Measurements from ENCODE around the gene PADI2. TPM values are rescaled to one million over a fixed set of nuclear protein-coding genes. Genes with fewer than 3 reads are reported as not detected.
A peak's percentile ranks its signal among the peaks of the same experiment; 100 is the strongest.

PADI2 gene
- total RNA-seq, 1 experiment from 2014 or later: 3.0 TPM

- Histone ChIP-seq H2BK5ac (ENCODE audit: insufficient read length, low read length) (no peak within 1 kb of the TSS), H3K14ac (ENCODE audit: insufficient read depth, low read length) (peak within 1 kb of the TSS; percentile 72), H3K4me2 (ENCODE audit: insufficient read depth, insufficient read length, low read length) (peak within 1 kb of the TSS; percentile 95), H2BK15ac (ENCODE audit: low read depth, low read length) (no peak within 1 kb of the TSS), H3K4ac (ENCODE audit: low read depth, low read length) (no peak within 1 kb of the TSS), H2BK20ac (ENCODE audit: low read depth, low read length, poor library complexity, severe bottlenecking) (no peak within 1 kb of the TSS), H3K18ac (ENCODE audit: insufficient read length, low read depth, low read length) (no peak within 1 kb of the TSS), H4K20me1 (ENCODE audit: control insufficient read depth, insufficient read depth, insufficient read length) (no peaks in the 10 kb centered on the region), H2BK120ac (ENCODE audit: low read depth, low read length, poor library complexity, severe bottlenecking) (no peak within 1 kb of the TSS), H4K8ac (replicated peaks; ENCODE audit: insufficient read length, low read depth, low read length) (no peak within 1 kb of the TSS), H3K23ac (ENCODE audit: insufficient read length, low read depth, low read length) (no peak within 1 kb of the TSS), H3K27ac (ENCODE audit: insufficient read length, low read depth, low read length) (no peak within 1 kb of the TSS), H3K23me2 (ENCODE audit: insufficient read length, low read depth, low read length, poor library complexity, severe bottlenecking) (peaks cover 5% of the 10 kb centered on the region), H3K79me2 (ENCODE audit: insufficient read depth, low read length) (peaks cover 11% of the 10 kb centered on the region), H3K79me1 (ENCODE audit: insufficient read depth, low read depth, low read length, poor library complexity, severe bottlenecking) (peaks cover 12% of the 10 kb centered on the region), H3K4me1 (ENCODE audit: insufficient read depth, low read length) (peaks cover 6% of the 10 kb centered on the region; the same call in 1 of the 2 replicates), H4K5ac (ENCODE audit: insufficient read length, low read depth, low read length) (no peak within 1 kb of the TSS), H4K91ac (ENCODE audit: insufficient read length, low read depth, low read length) (no peak within 1 kb of the TSS), H3K56ac (ENCODE audit: insufficient read length, low read depth, low read length) (no peak within 1 kb of the TSS), H3K9me3 (ENCODE audit: control insufficient read depth, low read depth, low read length) (no peaks in the 10 kb centered on the region), H3T11ph (ENCODE audit: low read length) (no peak within 1 kb of the TSS), H2AFZ (ENCODE audit: low read length) (no peak within 1 kb of the TSS), H2AK5ac (ENCODE audit: insufficient read length, low read length) (no peak within 1 kb of the TSS), H3K9ac (ENCODE audit: extremely low read depth, insufficient read length, low read length) (peak within 1 kb of the TSS; percentile 69), H3K27me3 (ENCODE audit: insufficient read depth, low read length) (peaks cover 2% of the 10 kb centered on the region; the same call in 1 of the 2 replicates), H2BK12ac (ENCODE audit: insufficient read length, low read depth, low read length) (no peak within 1 kb of the TSS)
- Mint-ChIP-seq H3K9me3 (no peaks in the 10 kb centered on the region), H3K36me3 (ENCODE audit: insufficient read depth in 1 of 3, low read depth in 3 of 3) (peaks cover 0 to 20% (median 6%) of the 10 kb centered on the region in 3 experiments; a peak in 4 of 7 replicates), H3K4me1 (peaks cover 4 to 15% of the 10 kb centered on the region in 2 experiments), H3K27me3 (ENCODE audit: low read depth) (peaks cover 12% of the 10 kb centered on the region), H3K27ac (peak within 1 kb of the TSS; percentile 96 to 99 (median 97)), H3K4me3 (peak within 1 kb of the TSS; percentile 99)
- WGBS (ENCODE audit: extremely low coverage, insufficient read length, low lambda C conversion rate): no CpG with 5 or more reads among the region's 44 CpGs
- TF ChIP-seq CTCF (conservative IDR thresholded peaks at IDR 0.05): no peak
- peak; percentile 99 for DNase-seq
These were observed 65.4 kb downstream of the PADI2 start, which contains the start of gene SDHB for GRCh38 chr1:17053685-17054410. TSS of gene SDHB (minus strand) at chr1:17054032. CDS start at chr1:17054019, 13 bp downstream.
